ENCODE data around the gene RAB8B. TPM values are rescaled to one million over a fixed set of nuclear protein-coding genes. Genes with fewer than 3 reads are reported as not detected.

The RAB8B gene
- total RNA-seq, 2 donors from 2014 or later, result 21.9 to 28.8 TPM

DNA sequence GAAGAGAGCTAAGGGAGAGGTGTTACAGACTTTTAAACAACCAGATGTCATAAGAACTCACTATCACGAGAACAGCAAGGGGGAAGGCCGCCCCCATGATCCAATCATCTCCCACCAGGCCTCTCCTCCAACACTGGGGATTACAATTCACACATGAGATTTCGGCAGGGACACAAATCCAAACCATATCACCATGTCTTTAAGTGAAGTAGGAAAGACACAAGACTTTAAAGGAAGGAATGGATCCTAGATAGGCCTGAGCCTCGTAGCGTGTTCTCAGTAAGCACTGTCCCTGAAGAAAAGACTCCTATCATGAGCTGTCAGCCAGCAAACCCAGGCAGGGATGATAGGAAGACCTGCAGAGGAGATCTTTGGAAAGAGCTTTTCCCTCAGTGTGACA is 17.0 kb upstream of the RAB8B start:
- peak overlapping the region; percentile 3 for H3K27ac ChIP-seq (ENCODE audit: low read depth, low read length)
- no peak overlapping the region for H3K4me3 ChIP-seq (ENCODE audit: low read length)
- no peaks in the 10 kb centered on the region for H3K36me3 ChIP-seq (ENCODE audit: control insufficient read depth, insufficient read depth, low read length)
- H3K36me3 Mint-ChIP-seq (ENCODE audit: low read depth), result no peaks in the 10 kb centered on the region
- 81 to 86% methylated on average over 3 to 5 of the region's 5 CpGs for WGBS, 2 experiments (ENCODE audit: insufficient coverage in 1 of 2, insufficient read length in 1 of 2)
- TF ChIP-seq, protein P1, sequence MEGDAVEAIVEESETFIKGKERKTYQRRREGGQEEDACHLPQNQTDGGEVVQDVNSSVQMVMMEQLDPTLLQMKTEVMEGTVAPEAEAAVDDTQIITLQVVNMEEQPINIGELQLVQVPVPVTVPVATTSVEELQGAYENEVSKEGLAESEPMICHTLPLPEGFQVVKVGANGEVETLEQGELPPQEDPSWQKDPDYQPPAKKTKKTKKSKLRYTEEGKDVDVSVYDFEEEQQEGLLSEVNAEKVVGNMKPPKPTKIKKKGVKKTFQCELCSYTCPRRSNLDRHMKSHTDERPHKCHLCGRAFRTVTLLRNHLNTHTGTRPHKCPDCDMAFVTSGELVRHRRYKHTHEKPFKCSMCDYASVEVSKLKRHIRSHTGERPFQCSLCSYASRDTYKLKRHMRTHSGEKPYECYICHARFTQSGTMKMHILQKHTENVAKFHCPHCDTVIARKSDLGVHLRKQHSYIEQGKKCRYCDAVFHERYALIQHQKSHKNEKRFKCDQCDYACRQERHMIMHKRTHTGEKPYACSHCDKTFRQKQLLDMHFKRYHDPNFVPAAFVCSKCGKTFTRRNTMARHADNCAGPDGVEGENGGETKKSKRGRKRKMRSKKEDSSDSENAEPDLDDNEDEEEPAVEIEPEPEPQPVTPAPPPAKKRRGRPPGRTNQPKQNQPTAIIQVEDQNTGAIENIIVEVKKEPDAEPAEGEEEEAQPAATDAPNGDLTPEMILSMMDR (conservative IDR thresholded peaks at IDR 0.05), result no peak
- H3K4me1 Mint-ChIP-seq, result peaks cover 13% of the 10 kb centered on the region
- no peaks in the 10 kb centered on the region for H3K27me3 ChIP-seq (ENCODE audit: control insufficient read depth, insufficient read depth, low read length, poor library complexity, severe bottlenecking)
- no peak overlapping the region for H3K9ac ChIP-seq (ENCODE audit: extremely low read depth, low read length, poor library complexity, severe bottlenecking)
- no peaks in the 10 kb centered on the region for H3K9me3 ChIP-seq (ENCODE audit: control insufficient read depth, low read length)
- H3K27ac Mint-ChIP-seq, result no peak overlapping the region
- H3K4me1 ChIP-seq (ENCODE audit: control insufficient read depth, insufficient read depth, low read length), result peaks cover 4% of the 10 kb centered on the region
- no peak overlapping the region for H3K4me3 Mint-ChIP-seq
- DNase-seq, result no peak
- H3K27me3 Mint-ChIP-seq (ENCODE audit: insufficient read depth), result no peaks in the 10 kb centered on the region
- H3K9me3 Mint-ChIP-seq, result no peaks in the 10 kb centered on the region

DNA sequence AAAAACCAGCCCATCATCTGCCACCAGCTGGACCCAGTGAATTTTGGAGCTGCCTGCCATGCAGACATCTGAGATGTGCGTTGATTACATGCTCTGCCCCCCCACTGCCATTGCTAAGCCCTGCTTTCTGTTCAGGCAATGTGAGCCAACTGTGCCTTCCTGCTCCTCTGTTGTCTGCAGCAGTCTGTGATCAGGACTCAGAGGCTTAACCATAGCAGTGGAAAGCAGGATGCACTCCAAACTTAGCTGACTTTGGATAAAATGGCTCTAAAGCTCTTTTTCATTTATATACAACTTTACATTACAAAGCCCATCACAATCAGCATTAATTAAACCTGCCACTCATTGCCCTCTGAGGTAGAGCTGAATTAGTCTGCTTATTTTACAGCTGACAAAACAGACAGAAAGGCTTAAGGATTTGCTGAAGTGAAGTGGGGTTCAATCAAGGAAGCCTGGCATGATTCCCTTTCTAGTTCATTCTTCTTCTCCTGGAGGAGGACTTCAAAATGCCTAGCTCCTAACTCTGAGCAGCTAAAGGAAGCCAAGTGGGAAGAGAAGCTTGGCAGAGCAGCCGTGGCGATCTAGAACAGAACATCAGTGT is 16.5 kb upstream of the RAB8B start:
- Histone ChIP-seq H3K4me3 (ENCODE audit: low read length) (no peak overlapping the region), H3K27ac (ENCODE audit: low read depth, low read length) (peak overlapping the region; percentile 40), H3K27me3 (ENCODE audit: control insufficient read depth, insufficient read depth, low read length, poor library complexity, severe bottlenecking) (no peaks in the 10 kb centered on the region), H3K4me1 (ENCODE audit: control insufficient read depth, insufficient read depth, low read length) (peaks cover 5% of the 10 kb centered on the region), H3K9me3 (ENCODE audit: control insufficient read depth, low read length) (no peaks in the 10 kb centered on the region), H3K9ac (ENCODE audit: extremely low read depth, low read length, poor library complexity, severe bottlenecking) (no peak overlapping the region), H3K36me3 (ENCODE audit: control insufficient read depth, insufficient read depth, low read length) (no peaks in the 10 kb centered on the region)
- Mint-ChIP-seq H3K27ac (no peak overlapping the region), H3K27me3 (ENCODE audit: insufficient read depth) (no peaks in the 10 kb centered on the region), H3K36me3 (ENCODE audit: low read depth) (no peaks in the 10 kb centered on the region), H3K9me3 (no peaks in the 10 kb centered on the region), H3K4me3 (no peak overlapping the region), H3K4me1 (peaks cover 16% of the 10 kb centered on the region)
- TF ChIP-seq, protein P1 (conservative IDR thresholded peaks at IDR 0.05), result no peak
- 71 to 81% methylated on average over 2 to 3 of the region's 3 CpGs for WGBS, 2 experiments (ENCODE audit: insufficient coverage in 1 of 2, insufficient read length in 1 of 2)
- peak; percentile 59 for DNase-seq

DNA sequence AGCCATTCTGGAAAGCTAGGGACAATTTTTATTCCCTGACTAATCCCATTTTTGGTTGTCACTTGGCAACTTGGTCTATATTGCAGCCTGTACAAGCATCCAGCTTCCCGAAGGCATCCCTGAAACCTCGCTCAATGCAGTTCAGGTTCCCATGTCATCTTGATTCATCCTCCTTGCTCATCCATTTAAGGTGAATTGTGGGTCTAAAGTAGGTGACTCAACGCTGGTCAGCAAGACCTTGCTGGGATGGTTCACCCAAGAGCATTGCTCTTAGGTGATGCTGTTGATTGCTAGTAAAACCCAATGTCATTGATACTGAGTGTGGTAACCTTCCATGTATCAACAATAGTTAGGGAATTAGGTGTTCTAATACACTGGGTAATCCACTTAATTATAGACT is 13.1 kb upstream of the RAB8B start:
- Histone ChIP-seq H3K36me3 (ENCODE audit: control insufficient read depth, insufficient read depth, low read length) (no peaks in the 10 kb centered on the region), H3K9ac (ENCODE audit: extremely low read depth, low read length, poor library complexity, severe bottlenecking) (no peak overlapping the region), H3K9me3 (ENCODE audit: control insufficient read depth, low read length) (no peaks in the 10 kb centered on the region), H3K4me3 (ENCODE audit: low read length) (no peak overlapping the region), H3K27ac (ENCODE audit: low read depth, low read length) (no peak overlapping the region), H3K27me3 (ENCODE audit: control insufficient read depth, insufficient read depth, low read length, poor library complexity, severe bottlenecking) (no peaks in the 10 kb centered on the region), H3K4me1 (ENCODE audit: control insufficient read depth, insufficient read depth, low read length) (peaks cover 7% of the 10 kb centered on the region)
- TF ChIP-seq, protein P1 (conservative IDR thresholded peaks at IDR 0.05), result no peak
- no peak for DNase-seq
- no peaks in the 10 kb centered on the region for H3K36me3 Mint-ChIP-seq (ENCODE audit: low read depth)
- H3K27ac Mint-ChIP-seq, result no peak overlapping the region
- no peaks in the 10 kb centered on the region for H3K9me3 Mint-ChIP-seq
- H3K4me1 Mint-ChIP-seq, result peaks cover 19% of the 10 kb centered on the region
- WGBS, 2 experiments (ENCODE audit: insufficient coverage in 1 of 2, insufficient read length in 1 of 2), result 93% methylated on average over 3 of the region's 3 CpGs
- H3K4me3 Mint-ChIP-seq, result no peak overlapping the region
- H3K27me3 Mint-ChIP-seq (ENCODE audit: insufficient read depth), result no peaks in the 10 kb centered on the region
